H9 (cell line): ENCODE measurements around the gene CACNB4. TPM values are rescaled to one million over a fixed set of nuclear protein-coding genes. Genes with fewer than 3 reads are reported as not detected.
"Not testable (repeated sequence)": the region's sequence is repeated elsewhere in the genome, so short reads cannot be mapped to it uniquely, and the experiment has no call there.

Source experiments
- DNase-seq: peaks from one replicate; pipeline ENCODE4 v3.0.0-alpha.2; 2017
- H2AFZ ChIP-seq: one replicate; pipeline ENCODE4 v1.6.1; 2013; ENCODE audit warnings: mild to moderate bottlenecking, low read length, control low read depth, moderate library complexity
- H2AK5ac ChIP-seq: 2 replicates; pipeline ENCODE4 v1.6.1; 2013; ENCODE audit warnings: low read length, control low read depth, mixed read lengths; ENCODE audit not compliant: insufficient read length
- H2BK120ac ChIP-seq: one replicate; pipeline ENCODE4 v1.6.1; 2013; ENCODE audit warnings: low read depth, mild to moderate bottlenecking, low read length, control low read depth, inconsistent platforms; ENCODE audit not compliant: poor library complexity, severe bottlenecking
- H2BK12ac ChIP-seq: 2 replicates; pipeline ENCODE4 v1.6.1; 2013; ENCODE audit warnings: low read length, control low read depth, mixed read lengths, low read depth; ENCODE audit not compliant: insufficient read length
- H2BK15ac ChIP-seq: 2 replicates; pipeline ENCODE4 v1.6.1; 2013; ENCODE audit warnings: low read depth, low read length, control low read depth
- H2BK20ac ChIP-seq: one replicate; pipeline ENCODE4 v1.6.1; 2013; ENCODE audit warnings: low read depth, mild to moderate bottlenecking, low read length, control low read depth, inconsistent platforms; ENCODE audit not compliant: poor library complexity, severe bottlenecking
- H2BK5ac ChIP-seq: 2 replicates; pipeline ENCODE4 v1.6.1; 2013; ENCODE audit warnings: low read length, control low read depth, mixed read lengths; ENCODE audit not compliant: insufficient read length
- H3K14ac ChIP-seq: 2 replicates; pipeline ENCODE4 v1.6.1; 2013; ENCODE audit warnings: low read length, control low read depth; ENCODE audit not compliant: insufficient read depth
- H3K18ac ChIP-seq: 2 replicates; pipeline ENCODE4 v1.6.1; 2013; ENCODE audit warnings: low read depth, mild to moderate bottlenecking, mixed read lengths, low read length, control low read depth; ENCODE audit not compliant: insufficient read length
- H3K23ac ChIP-seq: 2 replicates; pipeline ENCODE4 v1.6.1; 2013; ENCODE audit warnings: low read length, control low read depth, mixed read lengths, low read depth; ENCODE audit not compliant: insufficient read length
- H3K23me2 ChIP-seq: 2 replicates; pipeline ENCODE4 v1.6.1; 2013; ENCODE audit warnings: low read depth, mild to moderate bottlenecking, mixed read lengths, low read length, control low read depth; ENCODE audit not compliant: insufficient read length, poor library complexity, severe bottlenecking
- H3K27ac ChIP-seq: 2 replicates; pipeline ENCODE4 v1.5.1; 2013; ENCODE audit warnings: low read length, control low read depth, mixed read lengths, low read depth; ENCODE audit not compliant: insufficient read length
- H3K27me3 ChIP-seq: 2 replicates; pipeline ENCODE4 v1.6.1; 2013; ENCODE audit warnings: low read length, control low read depth, inconsistent platforms; ENCODE audit not compliant: insufficient read depth
- H3K4ac ChIP-seq: 2 replicates; pipeline ENCODE4 v1.6.1; 2013; ENCODE audit warnings: low read depth, mild to moderate bottlenecking, control low read depth, inconsistent platforms, low read length, moderate library complexity
- H3K4me1 ChIP-seq: 2 replicates; pipeline ENCODE4 v1.6.1; 2013; ENCODE audit warnings: low read length, control low read depth, inconsistent platforms; ENCODE audit not compliant: insufficient read depth
- H3K4me2 ChIP-seq: 2 replicates; pipeline ENCODE4 v1.6.1; 2013; ENCODE audit warnings: low read length, control low read depth, mixed read lengths; ENCODE audit not compliant: insufficient read length, insufficient read depth
- H3K56ac ChIP-seq: 2 replicates; pipeline ENCODE4 v1.6.1; 2013; ENCODE audit warnings: low read depth, mild to moderate bottlenecking, mixed read lengths, low read length, control low read depth; ENCODE audit not compliant: insufficient read length
- H3K79me1 ChIP-seq: 2 replicates; pipeline ENCODE4 v1.6.1; 2013; ENCODE audit warnings: low read depth, mild to moderate bottlenecking, moderate library complexity, low read length, control low read depth, inconsistent platforms; ENCODE audit not compliant: insufficient read depth, poor library complexity, severe bottlenecking
- H3K79me2 ChIP-seq: 2 replicates; pipeline ENCODE4 v1.6.1; 2013; ENCODE audit warnings: low read length, control low read depth, inconsistent platforms; ENCODE audit not compliant: insufficient read depth
- H3K9ac ChIP-seq: 2 replicates; pipeline ENCODE4 v1.6.1; 2013; ENCODE audit warnings: low read length, control low read depth, mixed read lengths; ENCODE audit not compliant: insufficient read length; ENCODE audit errors: extremely low read depth
- H3K9me3 ChIP-seq: one replicate; pipeline ENCODE4 v1.6.1; 2013; ENCODE audit warnings: low read depth, low read length, inconsistent platforms; ENCODE audit not compliant: control insufficient read depth
- H3T11ph ChIP-seq: one replicate; pipeline ENCODE4 v1.6.1; 2013; ENCODE audit warnings: mild to moderate bottlenecking, low read length, control low read depth, inconsistent platforms
- H4K20me1 ChIP-seq: one replicate; pipeline ENCODE4 v1.6.1; 2013; ENCODE audit not compliant: control insufficient read depth, insufficient read length, insufficient read depth
- H4K5ac ChIP-seq: 2 replicates; pipeline ENCODE4 v1.6.1; 2013; ENCODE audit warnings: low read depth, mild to moderate bottlenecking, mixed read lengths, low read length, control low read depth; ENCODE audit not compliant: insufficient read length
- H4K8ac ChIP-seq: replicated peaks from 2 replicates; pipeline ENCODE4 v1.6.1; 2013; ENCODE audit warnings: low read length, control low read depth, mixed read lengths, low read depth; ENCODE audit not compliant: insufficient read length
- H4K91ac ChIP-seq: 2 replicates; pipeline ENCODE4 v1.6.1; 2013; ENCODE audit warnings: low read depth, mild to moderate bottlenecking, moderate library complexity, mixed read lengths, low read length, control low read depth; ENCODE audit not compliant: insufficient read length
- H3K27ac Mint-ChIP-seq, 3 experiments: 2 replicates in 2 of 3; 3 replicates in 1 of 3; pipeline ENCODE4 v1.8.0; 2020 to 2021; ENCODE audit warnings: mixed read lengths in 3 of 3, mild to moderate bottlenecking in 1 of 3, moderate library complexity in 1 of 3
- H3K27me3 Mint-ChIP-seq: 2 replicates; pipeline ENCODE4 v1.8.0; 2021; ENCODE audit warnings: low read depth, mild to moderate bottlenecking, moderate library complexity, mixed read lengths
- H3K36me3 Mint-ChIP-seq, 3 experiments: 2 replicates in 2 of 3; 3 replicates in 1 of 3; pipeline ENCODE4 v1.8.0; 2020 to 2021; ENCODE audit warnings: low read depth in 3 of 3, mixed read lengths in 3 of 3; ENCODE audit not compliant: insufficient read depth in 1 of 3
- H3K4me1 Mint-ChIP-seq, 2 experiments: 2 replicates each; pipeline ENCODE4 v1.8.0; 2020; ENCODE audit warnings: mixed read lengths in 2 of 2
- H3K4me3 Mint-ChIP-seq, 2 experiments: 2 replicates in 1 of 2; 3 replicates in 1 of 2; pipeline ENCODE4 v1.8.0; 2020 to 2021; ENCODE audit warnings: mild to moderate bottlenecking in 2 of 2, mixed read lengths in 2 of 2, moderate library complexity in 1 of 2
- H3K9me3 Mint-ChIP-seq, 2 experiments: 2 replicates in 1 of 2; 3 replicates in 1 of 2; pipeline ENCODE4 v1.8.0; 2020; ENCODE audit warnings: mild to moderate bottlenecking in 2 of 2, mixed read lengths in 2 of 2, moderate library complexity in 1 of 2
- CTCF ChIP-seq: fragments of 200-600 bp; sonication (generic); conservative IDR thresholded peaks from 3 replicates; pipeline ENCODE4 v1.8.0; 2021; ENCODE audit warnings: antibody characterized with exemption, mild to moderate bottlenecking
- WGBS: extraction: QIAGEN DNeasy Blood & Tissue Kit; methylation state at CpG from one replicate; pipeline ENCODE4 v1.1.7; 2013; ENCODE audit warnings: missing lambda C conversion rate, low lambda C conversion rate, mixed read lengths; ENCODE audit not compliant: insufficient read length; ENCODE audit errors: extremely low coverage; 5-methylcytosine and 5-hydroxymethylcytosine counted together
- total RNA-seq: library from RNA; stranded (reverse); gene quantifications from 2 replicates; pipeline ENCODE4 v1.2.1, GENCODE V29; 2021

The CACNB4 gene
- total RNA-seq, 1 experiment from 2014 or later = 1.4 TPM

GRCh38 chr2:151943461-151943860 lies 155.4 kb downstream of the CACNB4 start:
- Histone ChIP-seq H3K23ac (no peak overlapping the region), H3K18ac (no peak overlapping the region), H2BK20ac (no peak overlapping the region), H3K23me2 (no peaks in the 10 kb centered on the region), H3K79me1 (no peaks in the 10 kb centered on the region), H2BK120ac (no peak overlapping the region), H3K56ac (no peak overlapping the region), H4K5ac (no peak overlapping the region), H2AFZ (no peak overlapping the region), H4K91ac (no peak overlapping the region), H4K8ac (no peak overlapping the region), H3K79me2 (no peaks in the 10 kb centered on the region), H2AK5ac (no peak overlapping the region), H3K9ac (no peak overlapping the region), H3K9me3 (no peaks in the 10 kb centered on the region), H2BK15ac (no peak overlapping the region), H3K27ac (no peak overlapping the region), H3K4me1 (peaks cover 2% of the 10 kb centered on the region; the same call in 1 of the 2 replicates), H2BK12ac (no peak overlapping the region), H3T11ph (no peak overlapping the region), H3K4me2 (no peak overlapping the region), H2BK5ac (no peak overlapping the region), H4K20me1 (no peaks in the 10 kb centered on the region), H3K14ac (no peak overlapping the region), H3K4ac (no peak overlapping the region), H3K27me3 (no peaks in the 10 kb centered on the region)
- peaks cover 12 to 18% of the 10 kb centered on the region in 2 experiments for H3K4me1 Mint-ChIP-seq
- TF ChIP-seq CTCF = no peak
- H3K27me3 Mint-ChIP-seq = no peaks in the 10 kb centered on the region
- H3K36me3 Mint-ChIP-seq = peaks cover 10 to 13% (median 11%) of the 10 kb centered on the region in 3 experiments
- no peak overlapping the region for H3K27ac Mint-ChIP-seq
- peaks cover 10 to 14% of the 10 kb centered on the region in 2 experiments for H3K9me3 Mint-ChIP-seq
- no peak overlapping the region for H3K4me3 Mint-ChIP-seq
- WGBS = no CpG with 5 or more reads among the region's 1 CpG
- no peak for DNase-seq

GRCh38 chr2:151942540-151943205 lies 156.2 kb downstream of the CACNB4 start:
- H3K4me3 Mint-ChIP-seq, H4K5ac ChIP-seq, H2BK20ac ChIP-seq, H3K23me2 ChIP-seq, H2AK5ac ChIP-seq, H3K9ac ChIP-seq, H2BK15ac ChIP-seq, H3K9me3 ChIP-seq, H3K27ac Mint-ChIP-seq, H3K56ac ChIP-seq, DNase-seq, H3T11ph ChIP-seq, H4K91ac ChIP-seq, H3K4me1 ChIP-seq, H3K18ac ChIP-seq, H3K14ac ChIP-seq, H3K27me3 Mint-ChIP-seq, H4K8ac ChIP-seq, H3K27me3 ChIP-seq, H3K79me1 ChIP-seq, H3K79me2 ChIP-seq, H3K23ac ChIP-seq, H3K4me2 ChIP-seq, H3K4ac ChIP-seq, H2BK5ac ChIP-seq, H2BK12ac ChIP-seq, H2AFZ ChIP-seq, H4K20me1 ChIP-seq, H2BK120ac ChIP-seq, H3K27ac ChIP-seq: not testable (repeated sequence)
- Mint-ChIP-seq H3K9me3 (peaks cover 10 to 14% of the 10 kb centered on the region in 2 experiments), H3K4me1 (peaks cover 7 to 13% of the 10 kb centered on the region in 2 experiments), H3K36me3 (peaks cover 10 to 13% (median 11%) of the 10 kb centered on the region in 3 experiments)
- no CpG with 5 or more reads among the region's 10 CpGs for WGBS
